Coronary artery (tissue), 2 donors: ENCODE measurements around the gene ARMC12.
A peak's percentile ranks its signal among the peaks of the same experiment; 100 is the strongest.

Source experiments
- DNase-seq: peaks from one replicate; pipeline ENCODE4 v3.0.0-alpha.2; 2017; ENCODE audit warnings: low spot score
- H3K27ac ChIP-seq, 2 donors: fragments of 200-600 bp; sonication (generic); one replicate each; pipeline ENCODE4 v1.5.1; 2016 to 2019
- H3K4me3 ChIP-seq: fragments of 200-600 bp; sonication (generic); 2 replicates; pipeline ENCODE4 v1.5.1; 2016; ENCODE audit warnings: mild to moderate bottlenecking, moderate library complexity
- TF ChIP-seq, protein P1 (sequence below): fragments of 200-600 bp; sonication (generic); IDR thresholded peaks from one replicate; pipeline ENCODE4 v1.5.1; 2019; ENCODE audit warnings: antibody characterized with exemption

The ARMC12 gene

DNA sequence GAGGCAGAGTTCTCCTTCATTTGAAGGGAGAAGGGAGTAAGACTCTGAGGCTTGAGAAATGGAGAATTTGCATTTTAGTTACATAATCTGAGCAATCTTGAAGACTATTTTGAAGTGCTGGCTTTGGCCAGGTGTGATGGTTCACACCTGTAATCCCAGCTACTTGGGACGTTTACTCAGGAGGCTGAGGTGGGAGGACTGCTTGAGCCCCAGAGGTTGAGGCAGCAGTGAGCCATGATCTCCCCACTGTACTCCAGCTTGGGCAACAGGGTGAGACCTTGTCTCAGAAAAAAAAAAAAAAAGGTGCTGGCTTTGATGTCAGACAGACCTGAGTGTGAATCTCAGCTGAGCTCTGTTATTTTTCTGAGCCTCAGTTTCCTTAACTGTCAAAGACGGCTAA, 12.4 kb upstream of the ARMC12 start:
- TF ChIP-seq, protein P1, sequence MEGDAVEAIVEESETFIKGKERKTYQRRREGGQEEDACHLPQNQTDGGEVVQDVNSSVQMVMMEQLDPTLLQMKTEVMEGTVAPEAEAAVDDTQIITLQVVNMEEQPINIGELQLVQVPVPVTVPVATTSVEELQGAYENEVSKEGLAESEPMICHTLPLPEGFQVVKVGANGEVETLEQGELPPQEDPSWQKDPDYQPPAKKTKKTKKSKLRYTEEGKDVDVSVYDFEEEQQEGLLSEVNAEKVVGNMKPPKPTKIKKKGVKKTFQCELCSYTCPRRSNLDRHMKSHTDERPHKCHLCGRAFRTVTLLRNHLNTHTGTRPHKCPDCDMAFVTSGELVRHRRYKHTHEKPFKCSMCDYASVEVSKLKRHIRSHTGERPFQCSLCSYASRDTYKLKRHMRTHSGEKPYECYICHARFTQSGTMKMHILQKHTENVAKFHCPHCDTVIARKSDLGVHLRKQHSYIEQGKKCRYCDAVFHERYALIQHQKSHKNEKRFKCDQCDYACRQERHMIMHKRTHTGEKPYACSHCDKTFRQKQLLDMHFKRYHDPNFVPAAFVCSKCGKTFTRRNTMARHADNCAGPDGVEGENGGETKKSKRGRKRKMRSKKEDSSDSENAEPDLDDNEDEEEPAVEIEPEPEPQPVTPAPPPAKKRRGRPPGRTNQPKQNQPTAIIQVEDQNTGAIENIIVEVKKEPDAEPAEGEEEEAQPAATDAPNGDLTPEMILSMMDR: no peak
- H3K27ac ChIP-seq: peak overlapping the region; percentile 100

DNA sequence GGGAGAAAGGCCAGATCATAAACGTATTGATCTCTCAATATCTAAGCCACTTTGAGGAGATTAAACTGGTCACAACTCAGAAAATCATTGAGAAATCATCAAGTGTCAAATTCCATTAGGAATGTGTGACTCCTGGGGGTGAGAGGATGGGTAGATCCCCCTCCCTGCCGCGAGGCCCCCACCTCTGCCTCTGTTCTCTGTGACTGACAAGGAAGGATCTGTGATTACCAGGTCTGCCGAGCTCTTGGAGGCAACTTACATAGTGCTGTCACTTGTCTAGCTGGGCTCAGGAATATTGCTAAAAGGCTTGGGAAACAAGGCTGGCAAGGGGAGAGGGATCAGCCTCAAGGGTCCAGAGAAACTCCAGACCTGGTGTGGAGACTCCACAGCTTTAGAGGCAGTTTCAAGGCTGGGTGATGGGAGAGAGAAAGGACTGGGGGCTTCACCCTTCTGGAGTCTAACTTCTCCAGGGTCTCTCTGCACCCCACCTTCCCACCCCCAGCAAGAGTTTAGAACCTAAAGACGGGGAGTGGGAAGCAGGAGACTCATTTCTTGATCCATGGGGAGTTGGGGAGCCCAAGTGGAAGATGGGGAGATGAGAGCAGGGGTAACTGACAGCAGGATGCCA, 11.6 kb upstream of the ARMC12 start:
- DNase-seq: peak; percentile 83
- TF ChIP-seq, protein P1: no peak
- Histone ChIP-seq H3K4me3 (peak overlapping the region; percentile 39), H3K27ac (peak overlapping the region; percentile 100)

More for the DNA sequence above, 12.4 kb upstream of the ARMC12 start:
- no peak overlapping the region for H3K4me3 ChIP-seq
- DNase-seq: no peak

DNA sequence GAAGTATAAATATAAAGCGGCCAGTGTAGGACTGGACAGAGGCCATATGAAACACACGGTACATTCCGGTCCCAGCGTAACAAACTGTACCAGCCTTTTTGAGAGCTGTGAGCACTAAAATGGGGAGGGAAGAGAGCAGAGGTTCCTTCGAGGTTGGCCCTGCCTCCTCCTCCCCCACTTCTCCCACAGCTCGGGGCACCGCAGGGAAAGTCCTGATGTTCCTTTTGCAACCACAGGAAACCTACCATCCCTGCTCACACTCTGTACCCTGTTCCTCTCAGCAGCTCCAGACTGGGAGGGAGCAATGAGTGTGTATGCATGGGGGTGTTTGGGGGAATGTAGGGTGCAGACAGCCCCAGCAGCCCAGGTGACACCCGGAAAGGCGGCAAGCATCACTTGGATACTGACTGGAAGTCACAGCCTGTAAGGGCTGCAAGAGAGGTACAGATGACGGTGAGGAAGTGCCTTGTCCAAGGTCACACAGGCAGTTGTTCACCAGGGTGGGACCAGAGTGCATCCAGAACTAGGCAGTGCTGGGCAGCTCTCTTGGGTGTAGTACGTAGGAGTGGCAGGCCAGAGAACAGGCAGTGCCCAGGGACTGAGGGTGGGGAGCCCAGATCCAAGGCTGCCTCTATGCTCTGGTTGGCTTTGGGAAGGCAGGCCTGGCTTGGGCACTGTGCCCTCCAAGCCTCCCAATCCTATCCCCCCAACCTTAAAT, 11.0 kb upstream of the ARMC12 start:
- peak overlapping the region; percentile 100 for H3K27ac ChIP-seq
- TF ChIP-seq, protein P1: no peak
- H3K4me3 ChIP-seq: peak overlapping the region; percentile 75
- peak; percentile 94 for DNase-seq

DNA sequence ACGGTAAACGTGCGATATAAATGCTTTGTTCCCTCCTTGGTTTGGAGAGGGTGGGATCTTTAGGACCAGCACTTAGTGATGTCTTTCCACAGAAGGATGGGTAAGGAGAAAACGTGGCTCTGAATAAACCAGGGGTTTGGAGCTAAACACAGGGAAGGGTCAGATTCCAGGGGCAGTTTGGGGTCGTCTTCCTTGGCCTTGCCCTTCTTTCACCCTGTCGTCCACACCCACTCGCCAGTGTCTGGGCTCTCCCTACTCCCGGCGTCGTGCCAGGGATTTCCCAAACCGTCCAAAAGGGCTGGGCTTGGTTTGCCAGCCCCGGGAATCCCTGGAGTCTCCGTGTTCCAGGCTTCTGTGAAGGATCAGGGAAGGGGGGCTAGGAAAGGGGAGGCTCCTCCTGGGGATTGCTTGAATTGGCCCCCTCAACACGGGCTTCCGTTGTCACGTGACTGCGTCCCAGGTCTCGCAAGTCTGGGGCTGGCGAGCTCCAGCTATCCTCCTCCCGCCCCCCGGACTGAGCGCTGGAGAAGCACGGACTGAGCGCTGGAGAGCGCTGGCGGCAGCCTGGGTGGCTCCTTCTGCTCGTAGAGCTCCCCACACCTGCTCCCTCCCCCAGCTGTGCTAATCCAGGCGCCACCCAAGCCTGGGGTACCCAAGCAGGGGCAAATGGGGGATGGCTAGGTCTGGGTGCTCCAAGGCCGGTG, 9.4 kb upstream of the ARMC12 start:
- TF ChIP-seq, protein P1: no peak
- Histone ChIP-seq H3K4me3 (peak overlapping the region; percentile 75), H3K27ac (peak overlapping the region; percentile 100)
- peak; percentile 97 for DNase-seq

DNA sequence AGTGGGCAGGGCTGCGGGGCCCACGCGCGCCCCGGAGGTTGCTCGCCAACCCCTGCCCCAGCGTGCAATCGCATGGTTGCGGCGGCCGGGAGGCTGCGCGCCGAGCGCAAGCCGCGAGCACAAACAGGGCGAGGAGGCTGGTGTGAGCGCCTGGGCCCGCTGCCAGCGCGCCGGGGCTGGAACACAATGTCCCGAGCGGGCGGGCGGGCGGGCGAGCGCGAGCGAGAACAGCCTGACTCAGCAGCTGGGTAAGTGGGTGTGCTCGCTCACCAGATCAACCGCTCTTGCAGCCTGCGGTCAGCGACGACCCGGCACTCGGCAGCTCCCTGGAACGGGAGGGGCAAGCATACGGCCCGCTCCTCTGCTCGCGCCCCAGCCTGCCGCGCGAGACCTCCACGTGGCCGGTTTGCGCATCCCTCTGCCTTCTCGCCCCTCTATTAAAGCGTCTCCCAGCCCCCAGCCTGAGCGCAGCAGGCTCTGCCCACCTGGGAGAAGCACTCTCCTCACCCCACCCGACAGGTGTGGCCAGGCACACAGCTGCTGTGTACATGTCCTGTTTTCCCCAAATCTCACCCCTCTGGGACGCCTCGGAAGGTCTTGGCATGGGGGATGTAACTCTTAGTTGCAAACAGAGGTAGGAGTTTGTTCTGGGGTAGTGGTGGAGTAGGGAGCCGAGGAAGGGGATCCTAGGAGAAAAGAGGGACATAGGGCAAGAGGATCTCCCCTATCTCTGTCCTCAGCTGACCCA, 8.7 kb upstream of the ARMC12 start:
- TF ChIP-seq, protein P1: no peak
- DNase-seq: peak; percentile 98
- H3K27ac ChIP-seq: peak overlapping the region; percentile 100
- H3K4me3 ChIP-seq: peak overlapping the region; percentile 75

DNA sequence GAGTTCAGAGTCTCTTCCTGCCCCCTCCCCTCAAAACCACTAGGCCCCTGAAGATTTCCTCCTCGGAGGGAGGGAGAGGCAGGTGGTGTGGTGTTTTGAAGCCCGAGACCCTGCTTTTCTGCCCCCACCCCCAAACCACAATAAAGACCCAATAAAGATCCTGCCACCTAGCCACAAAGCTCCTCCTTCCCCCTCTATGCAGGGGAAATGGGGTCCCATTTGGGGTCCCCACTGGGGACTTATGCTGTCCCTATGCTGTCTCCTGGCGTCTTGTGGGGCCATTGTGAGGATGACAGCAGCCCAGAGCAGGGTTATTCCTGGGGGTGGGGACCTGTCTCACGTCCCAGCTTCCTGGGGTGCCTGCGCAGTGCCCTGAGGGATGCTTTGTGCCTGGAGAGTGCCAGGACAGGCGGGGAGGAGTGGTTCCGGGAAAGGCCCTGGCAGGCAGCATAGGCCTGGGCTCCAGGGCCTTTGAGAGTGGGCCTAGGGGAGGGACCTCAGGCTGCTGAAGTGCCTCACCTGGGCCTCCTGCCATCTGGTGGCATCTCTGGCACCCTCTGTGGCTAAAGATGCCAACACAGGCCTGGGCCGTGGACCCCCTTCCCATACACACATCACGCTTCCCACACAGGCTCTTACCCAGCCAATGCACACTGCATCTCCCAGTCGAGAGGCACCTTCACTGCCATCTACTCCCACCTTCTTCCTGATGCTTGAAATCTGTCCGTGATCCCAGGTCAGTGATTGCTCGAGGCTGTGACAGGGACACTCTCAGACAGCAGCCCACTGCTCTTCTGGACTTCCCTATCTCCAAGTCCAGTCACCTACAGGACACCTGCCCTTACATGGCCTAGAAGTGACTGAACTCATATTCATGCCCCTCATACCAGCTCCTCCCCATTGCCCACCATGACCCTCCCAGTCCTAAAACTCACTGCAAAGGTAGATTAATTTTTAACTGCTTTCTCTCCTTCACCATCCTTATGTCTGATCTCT, 7.9 kb upstream of the ARMC12 start:
- peak overlapping the region; percentile 100 for H3K27ac ChIP-seq
- TF ChIP-seq, protein P1: no peak
- no peak for DNase-seq
- H3K4me3 ChIP-seq: peak overlapping the region; percentile 67
